Femur (tissue), 1 donor: ENCODE measurements around the gene ZYG11A.
"Not testable (repeated sequence)": the region's sequence is repeated elsewhere in the genome, so short reads cannot be mapped to it uniquely, and the experiment has no call there.

Experiments used
- DNase-seq: peaks from one replicate; pipeline ENCODE4 v3.0.0-alpha.2; 2017

Gene ZYG11A

GRCh38 chr1:52842643-52843310 lies at the start of gene ZYG11A:
Gene ZYG11A, plus strand, starts transcription at chr1:52842760. Its CDS starts 124 bp downstream, at chr1:52842884.
- peak; percentile 71 for DNase-seq

- DNase-seq, result not testable (repeated sequence)
Observed at GRCh38 chr1:52793717-52794116, 48.8 kb upstream of the ZYG11A start.

GRCh38 chr1:52795464-52795863 lies 47.1 kb upstream of the ZYG11A start:
- no peak for DNase-seq

- no peak for DNase-seq
Observed at GRCh38 chr1:52798331-52798730, 44.2 kb upstream of the ZYG11A start.

GRCh38 chr1:52801011-52801410 lies 41.5 kb upstream of the ZYG11A start:
- no peak for DNase-seq

GRCh38 chr1:52804083-52804482 lies 38.5 kb upstream of the ZYG11A start:
- DNase-seq, result not testable (repeated sequence)

GRCh38 chr1:52814465-52814864 lies 28.1 kb upstream of the ZYG11A start:
- no peak for DNase-seq

- not testable (repeated sequence) for DNase-seq
Observed at GRCh38 chr1:52820830-52821229, 21.7 kb upstream of the ZYG11A start.

- DNase-seq, result no peak
Observed at GRCh38 chr1:52825868-52826267, 16.7 kb upstream of the ZYG11A start.

GRCh38 chr1:52834798-52835197 lies 7.8 kb upstream of the ZYG11A start:
- no peak for DNase-seq

- DNase-seq, result no peak
Observed at GRCh38 chr1:52836035-52836434, 6.5 kb upstream of the ZYG11A start.

- DNase-seq, result not testable (repeated sequence)
Observed at GRCh38 chr1:52839175-52839574, 3.4 kb upstream of the ZYG11A start.

GRCh38 chr1:52845119-52845518 lies 2.6 kb downstream of the ZYG11A start:
- DNase-seq, result not testable (repeated sequence)

GRCh38 chr1:52848423-52848822 lies 5.9 kb downstream of the ZYG11A start:
- DNase-seq, result no peak

- DNase-seq, result no peak
Observed at GRCh38 chr1:52850951-52851350, 8.4 kb downstream of the ZYG11A start.

GRCh38 chr1:52852854-52853253 lies 10.3 kb downstream of the ZYG11A start:
- DNase-seq, result no peak

GRCh38 chr1:52855584-52855983 lies 13.0 kb downstream of the ZYG11A start:
- no peak for DNase-seq

- DNase-seq, result no peak
Observed at GRCh38 chr1:52856026-52856425, 13.5 kb downstream of the ZYG11A start.

GRCh38 chr1:52857443-52857842 lies 14.9 kb downstream of the ZYG11A start:
- DNase-seq, result no peak

GRCh38 chr1:52862666-52863458 lies 20.3 kb downstream of the ZYG11A start:
- no peak for DNase-seq

GRCh38 chr1:52867087-52867863 lies 24.7 kb downstream of the ZYG11A start:
- DNase-seq, result no peak

- DNase-seq, result not testable (repeated sequence)
Observed at GRCh38 chr1:52869727-52870126, 27.2 kb downstream of the ZYG11A start.

GRCh38 chr1:52876843-52877242 lies 34.3 kb downstream of the ZYG11A start:
- DNase-seq, result no peak
